Gastrocnemius medialis (tissue), 4 donors: ENCODE data around the gene ERC2. TPM values are rescaled to one million over a fixed set of nuclear protein-coding genes. Genes with fewer than 3 reads are reported as not detected.

Experiments
- ATAC-seq, 2 donors: fragments of 150-250 bp; one replicate each; pipeline ENCODE4 v1.9.1; 2016
- DNase-seq, 2 donors: peaks; one replicate each; pipeline ENCODE4 v3.0.0-alpha.2; 2019
- H3K27ac ChIP-seq, 4 donors: fragments of 200-600 bp; sonication (generic); 1 replicate in 1 of 4; 2 replicates in 3 of 4; pipeline ENCODE4 v1.5.1; 2016 to 2018; ENCODE audit warnings: mild to moderate bottlenecking in 2 of 4, moderate library complexity in 1 of 4
- H3K27me3 ChIP-seq, 3 donors: fragments of 200-600 bp; sonication (generic) in 2 of 3; 1 replicate in 1 of 3; 2 replicates in 2 of 3; pipeline versions ENCODE4 v1.5.1 to v1.6.0; 2016 to 2019; ENCODE audit warnings: mild to moderate bottlenecking in 1 of 3, moderate library complexity in 1 of 3
- H3K36me3 ChIP-seq, 2 donors: fragments of 200-600 bp; sonication (generic) in 1 of 2; one replicate each; pipeline ENCODE4 v1.5.1; 2017 to 2018
- H3K4me1 ChIP-seq, 2 donors: fragments of 200-600 bp; sonication (generic) in 1 of 2; one replicate each; pipeline ENCODE4 v1.5.1; 2016 to 2017; ENCODE audit warnings: mild to moderate bottlenecking in 2 of 2
- H3K4me3 ChIP-seq, 4 donors: fragments of 200-600 bp; sonication (generic) in 3 of 4; 1 replicate in 1 of 4; 2 replicates in 3 of 4; pipeline ENCODE4 v1.5.1; 2016 to 2019; ENCODE audit warnings: mild to moderate bottlenecking in 2 of 4
- H3K9me3 ChIP-seq, 3 donors: fragments of 200-600 bp; sonication (generic) in 2 of 3; 1 replicate in 1 of 3; 2 replicates in 2 of 3; pipeline ENCODE4 v1.5.1; 2016 to 2019
- CTCF ChIP-seq, 5 experiments: fragments of 450-650 bp in 3 of 5; fragments of 200-600 bp in 2 of 5; sonication (generic) in 2 of 5; IDR thresholded peaks in 4 of 5; conservative IDR thresholded peaks in 1 of 5; 1 replicate in 4 of 5; 2 replicates in 1 of 5; pipeline ENCODE4 v1.5.1; 2016 to 2019; ENCODE audit warnings: antibody characterized with exemption in 5 of 5, mild to moderate bottlenecking in 3 of 5, moderate library complexity in 3 of 5
- POLR2A ChIP-seq, 2 donors: fragments of 450-650 bp; IDR thresholded peaks; one replicate each; pipeline ENCODE4 v1.6.1; 2017; ENCODE audit warnings: antibody characterized with exemption in 2 of 2, mild to moderate bottlenecking in 2 of 2, moderate library complexity in 2 of 2
- in situ Hi-C, 4 donors: fragments of 200-750 bp; cut with MboI; loops; one replicate each; pipeline versions ENCODE4 v1.15.0 to v1.8.0; 2017; ENCODE audit warnings: low sequenced_read_pairs in 4 of 4
- intact Hi-C: fragments of 100-400 bp; cut with DNase I; formaldehyde crosslinking; loops from one replicate; pipeline ENCODE4 v1.15.1; 2023; ENCODE audit warnings: low total_unique reads
- total RNA-seq, 4 donors: library from RNA; depleted of rRNA; stranded (reverse); fragments of >200 nt; gene quantifications; one replicate each; pipeline versions ENCODE4 v1.1.0 to v1.2.3, GENCODE V29; 2016

ERC2 gene
- total RNA-seq, 4 donors from 2014 or later: not detected

GRCh38 chr3:55721716-55722484 is 746.4 kb downstream of the ERC2 start:
- H3K9me3 ChIP-seq: no peaks in the 10 kb centered on the region
- ATAC-seq: no peak
- intact Hi-C loops: loop anchor here (1.0 kb wide), 1 partner anchor 238 kb away; no protein-coding TSS in a partner anchor
- H3K27ac ChIP-seq: no peak overlapping the region
- H3K4me1 ChIP-seq: no peaks in the 10 kb centered on the region
- no peak for DNase-seq
- in situ Hi-C loops: no loop called here
- H3K27me3 ChIP-seq: no peaks in the 10 kb centered on the region
- no peak overlapping the region for H3K4me3 ChIP-seq
- H3K36me3 ChIP-seq: no peaks in the 10 kb centered on the region
- TF ChIP-seq POLR2A (IDR thresholded peaks at IDR 0.05): no peak
- peak in 2 of 5 experiments; percentile 12 to 18 for TF ChIP-seq CTCF (IDR thresholded peaks at IDR 0.05 in 4 of 5, conservative IDR thresholded peaks at IDR 0.05 in 1 of 5)

GRCh38 chr3:55720614-55721013 is 747.7 kb downstream of the ERC2 start:
- Histone ChIP-seq H3K4me1 (no peaks in the 10 kb centered on the region), H3K27ac (no peak overlapping the region), H3K27me3 (no peaks in the 10 kb centered on the region), H3K4me3 (no peak overlapping the region), H3K9me3 (no peaks in the 10 kb centered on the region), H3K36me3 (no peaks in the 10 kb centered on the region)
- DNase-seq (no peak), ATAC-seq (no peak)
- intact Hi-C loops: loop anchor here (1.0 kb wide), 1 partner anchor 236 kb away; no protein-coding TSS in a partner anchor
- in situ Hi-C loops: no loop called here
- TF ChIP-seq CTCF (IDR thresholded peaks at IDR 0.05 in 4 of 5, conservative IDR thresholded peaks at IDR 0.05 in 1 of 5) (no peak), POLR2A (IDR thresholded peaks at IDR 0.05) (no peak)

- intact Hi-C loops (no loop called here), in situ Hi-C loops (no loop called here)
- no peak overlapping the region for H3K27ac ChIP-seq
- no peaks in the 10 kb centered on the region for H3K27me3 ChIP-seq
- ATAC-seq: peak; percentile 44 to 54
- no peak for DNase-seq
- H3K9me3 ChIP-seq: no peaks in the 10 kb centered on the region
- H3K36me3 ChIP-seq: no peaks in the 10 kb centered on the region
- TF ChIP-seq POLR2A (IDR thresholded peaks at IDR 0.05): no peak
- no peak for TF ChIP-seq CTCF (IDR thresholded peaks at IDR 0.05 in 4 of 5, conservative IDR thresholded peaks at IDR 0.05 in 1 of 5)
- H3K4me3 ChIP-seq: no peak overlapping the region
- no peaks in the 10 kb centered on the region for H3K4me1 ChIP-seq
These were observed 748.8 kb downstream of the ERC2 start for GRCh38 chr3:55719508-55719907.

GRCh38 chr3:55719006-55719405 is 749.3 kb downstream of the ERC2 start:
- in situ Hi-C loops: no loop called here

More at GRCh38 chr3:55719006-55719405, 749.3 kb downstream of the ERC2 start:
- H3K9me3 ChIP-seq: no peaks in the 10 kb centered on the region
- TF ChIP-seq POLR2A (IDR thresholded peaks at IDR 0.05) (no peak), CTCF (IDR thresholded peaks at IDR 0.05 in 4 of 5, conservative IDR thresholded peaks at IDR 0.05 in 1 of 5) (no peak)
- intact Hi-C loops: no loop called here
- no peak overlapping the region for H3K27ac ChIP-seq
- H3K27me3 ChIP-seq: peaks cover 0 to 2% (median 0%) of the 10 kb centered on the region in 3 donors
- DNase-seq (no peak), ATAC-seq (no peak)
- H3K36me3 ChIP-seq: no peaks in the 10 kb centered on the region
- no peak overlapping the region for H3K4me3 ChIP-seq
- no peaks in the 10 kb centered on the region for H3K4me1 ChIP-seq
